Measurements from ENCODE around the gene PLA2G1B.

Gene PLA2G1B

GRCh38 chr12:120316798-120317223 lies 10.8 kb downstream of the PLA2G1B start:
- no peak for DNase-seq (ENCODE audit: low read depth)
- TF ChIP-seq, protein P1, sequence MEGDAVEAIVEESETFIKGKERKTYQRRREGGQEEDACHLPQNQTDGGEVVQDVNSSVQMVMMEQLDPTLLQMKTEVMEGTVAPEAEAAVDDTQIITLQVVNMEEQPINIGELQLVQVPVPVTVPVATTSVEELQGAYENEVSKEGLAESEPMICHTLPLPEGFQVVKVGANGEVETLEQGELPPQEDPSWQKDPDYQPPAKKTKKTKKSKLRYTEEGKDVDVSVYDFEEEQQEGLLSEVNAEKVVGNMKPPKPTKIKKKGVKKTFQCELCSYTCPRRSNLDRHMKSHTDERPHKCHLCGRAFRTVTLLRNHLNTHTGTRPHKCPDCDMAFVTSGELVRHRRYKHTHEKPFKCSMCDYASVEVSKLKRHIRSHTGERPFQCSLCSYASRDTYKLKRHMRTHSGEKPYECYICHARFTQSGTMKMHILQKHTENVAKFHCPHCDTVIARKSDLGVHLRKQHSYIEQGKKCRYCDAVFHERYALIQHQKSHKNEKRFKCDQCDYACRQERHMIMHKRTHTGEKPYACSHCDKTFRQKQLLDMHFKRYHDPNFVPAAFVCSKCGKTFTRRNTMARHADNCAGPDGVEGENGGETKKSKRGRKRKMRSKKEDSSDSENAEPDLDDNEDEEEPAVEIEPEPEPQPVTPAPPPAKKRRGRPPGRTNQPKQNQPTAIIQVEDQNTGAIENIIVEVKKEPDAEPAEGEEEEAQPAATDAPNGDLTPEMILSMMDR (IDR thresholded peaks at IDR 0.05; ENCODE audit: insufficient read depth, low read depth, low read length, missing control alignments) = no peak
- H3K4me3 ChIP-seq (ENCODE audit: low read depth, low read length) = peak overlapping the region; percentile 71

- TF ChIP-seq, protein P1 (IDR thresholded peaks at IDR 0.05; ENCODE audit: insufficient read depth, low read depth, low read length, missing control alignments) = no peak
- no peak overlapping the region for H3K4me3 ChIP-seq (ENCODE audit: low read depth, low read length)
- no peak for DNase-seq (ENCODE audit: low read depth)
These were observed 13.4 kb downstream of the PLA2G1B start for GRCh38 chr12:120314220-120314619.

GRCh38 chr12:120301962-120302815 lies 25.4 kb downstream of the PLA2G1B start, which contains the start of gene SIRT4:
Gene SIRT4, plus strand, starts transcription at chr12:120302321. Its CDS starts 1,241 bp downstream, at chr12:120303562.
- peak within 1 kb of the TSS; percentile 90 for H3K4me3 ChIP-seq (ENCODE audit: low read depth, low read length)
- TF ChIP-seq, protein P1 (IDR thresholded peaks at IDR 0.05; ENCODE audit: insufficient read depth, low read depth, low read length, missing control alignments) = peak; percentile 72
- peak; percentile 95 for DNase-seq (ENCODE audit: low read depth)

DNA sequence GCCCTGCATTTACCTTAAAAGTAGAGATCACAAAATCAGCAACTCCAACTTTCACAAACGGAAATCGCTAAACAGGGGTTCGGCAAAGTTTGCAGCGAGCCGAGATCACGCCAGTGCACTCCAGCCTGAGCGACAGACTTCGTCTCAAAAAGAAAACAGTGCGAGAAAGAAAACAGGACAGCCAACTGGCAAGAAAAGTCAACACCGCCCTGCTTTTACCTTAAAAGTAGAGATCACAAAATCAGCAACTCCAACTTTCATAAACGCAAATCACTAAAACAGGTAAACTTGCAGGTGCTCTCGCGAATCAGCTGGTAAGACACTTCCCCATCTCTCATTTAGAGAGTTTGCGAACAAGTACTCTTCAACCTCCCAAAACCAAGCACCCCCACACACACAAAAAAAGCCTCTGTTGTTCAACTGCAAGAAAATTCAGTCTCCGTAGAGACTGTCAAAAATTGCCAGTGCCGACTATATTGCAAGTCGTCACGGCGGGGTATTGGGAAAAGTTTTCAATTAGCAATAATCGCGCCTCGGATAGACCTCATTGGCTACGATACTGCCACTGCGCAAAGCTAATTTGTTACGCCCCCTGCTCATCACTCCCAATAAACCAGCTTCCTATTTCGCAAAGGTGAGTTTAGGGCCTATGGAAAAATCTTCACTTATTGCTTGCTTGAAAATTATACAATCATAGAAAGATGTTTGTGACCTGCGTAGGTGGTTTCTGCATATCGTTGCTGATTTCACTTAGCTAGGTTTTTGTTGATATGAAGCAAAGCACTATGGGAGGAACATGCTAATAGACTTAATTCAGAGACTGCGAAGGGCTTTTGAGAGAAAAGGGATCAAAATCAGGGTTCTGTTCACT lies 34.7 kb downstream of the PLA2G1B start, which contains the start of gene RNU4-1:
RNU4-1 (minus strand) TSS at position 577 of the 871 bp plus-strand sequence.
- TF ChIP-seq, protein P1 (IDR thresholded peaks at IDR 0.05; ENCODE audit: insufficient read depth, low read depth, low read length, missing control alignments) = no peak
- DNase-seq (ENCODE audit: low read depth) = peak; percentile 98
- peak within 1 kb of the TSS; percentile 60 for H3K4me3 ChIP-seq (ENCODE audit: low read depth, low read length)

DNA sequence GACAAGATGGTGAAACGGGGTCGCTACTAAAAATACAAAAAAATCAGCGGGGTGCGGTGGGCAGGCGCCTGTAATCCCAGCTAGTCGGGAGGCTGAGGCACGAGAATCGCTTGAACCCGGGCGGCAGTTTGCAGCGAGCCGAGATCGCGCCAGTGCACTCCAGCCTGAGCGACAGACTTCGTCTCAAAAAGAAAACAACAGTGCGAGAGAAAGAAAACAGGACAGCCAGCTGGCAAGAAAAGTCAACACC lies 35.2 kb downstream of the PLA2G1B start:
- DNase-seq (ENCODE audit: low read depth) = no peak

DNA sequence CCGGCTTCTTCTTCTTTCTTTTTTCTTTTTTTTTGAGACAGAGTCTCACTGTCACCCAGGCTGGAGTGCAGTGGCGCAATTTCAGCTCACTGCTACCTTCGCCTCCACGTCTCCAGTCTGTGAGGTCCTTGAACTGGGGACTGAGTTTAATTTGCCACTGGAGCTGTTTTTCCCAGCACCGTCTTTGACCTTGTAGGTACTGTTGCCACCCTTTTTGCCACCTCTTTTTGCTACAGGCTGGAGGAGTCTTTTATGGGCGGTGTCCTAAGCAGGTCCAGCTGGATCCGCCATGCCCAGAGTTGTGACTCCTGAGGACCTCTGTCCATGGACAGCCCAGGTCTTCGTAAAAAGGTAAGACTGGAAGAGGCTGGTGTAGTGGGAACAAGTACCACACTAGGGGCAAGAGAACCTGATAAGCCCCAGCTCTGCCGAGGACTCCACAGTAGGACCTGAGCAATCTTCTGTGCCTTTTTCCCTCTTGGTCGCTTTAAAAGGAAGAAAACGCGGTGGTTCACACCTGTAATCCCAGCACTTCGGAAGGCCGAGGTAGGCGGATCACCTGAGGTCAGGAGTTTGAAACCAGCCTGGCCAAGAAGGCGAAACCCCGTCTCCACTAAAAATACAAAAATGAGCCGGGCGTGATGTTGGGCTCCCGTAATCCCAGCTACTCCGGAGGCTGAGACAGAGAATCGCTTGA lies 36.8 kb downstream of the PLA2G1B start:
- DNase-seq (ENCODE audit: low read depth) = no peak
- peak overlapping the region; percentile 1; the same call in 1 of the 2 replicates for H3K4me3 ChIP-seq (ENCODE audit: low read depth, low read length)
- TF ChIP-seq, protein P1 (IDR thresholded peaks at IDR 0.05; ENCODE audit: insufficient read depth, low read depth, low read length, missing control alignments) = no peak

More for the DNA sequence above, 35.2 kb downstream of the PLA2G1B start:
- peak overlapping the region; percentile 60 for H3K4me3 ChIP-seq (ENCODE audit: low read depth, low read length)
- TF ChIP-seq, protein P1 (IDR thresholded peaks at IDR 0.05; ENCODE audit: insufficient read depth, low read depth, low read length, missing control alignments) = no peak
